ENCODE measurements around the gene RAB28.

The RAB28 gene

GRCh38 chr4:13484122-13484748 lies at the start of gene RAB28:
RAB28 (minus strand) TSS chr4:13484340.
- DNase-seq (ENCODE audit: low read depth) = peak; percentile 89

DNA sequence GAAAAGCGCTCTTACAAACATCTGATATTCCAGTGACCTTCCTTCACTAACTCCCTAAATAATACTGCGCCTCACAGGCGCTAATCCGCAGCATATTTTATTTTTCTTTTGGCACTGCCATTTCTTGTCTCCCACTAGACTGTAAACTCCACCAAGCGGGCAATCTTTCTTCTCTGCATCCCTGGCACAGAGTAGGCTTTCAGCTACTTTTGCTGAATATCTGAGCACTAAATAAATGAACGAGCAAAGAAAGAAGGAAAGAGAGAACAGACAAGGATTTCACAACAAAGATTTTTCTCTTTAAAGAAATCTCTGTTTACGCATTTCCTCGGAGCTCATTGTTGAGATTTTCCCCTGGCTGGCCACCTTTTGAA lies 47.5 kb upstream of the RAB28 start:
- no peak for DNase-seq (ENCODE audit: low read depth)

DNA sequence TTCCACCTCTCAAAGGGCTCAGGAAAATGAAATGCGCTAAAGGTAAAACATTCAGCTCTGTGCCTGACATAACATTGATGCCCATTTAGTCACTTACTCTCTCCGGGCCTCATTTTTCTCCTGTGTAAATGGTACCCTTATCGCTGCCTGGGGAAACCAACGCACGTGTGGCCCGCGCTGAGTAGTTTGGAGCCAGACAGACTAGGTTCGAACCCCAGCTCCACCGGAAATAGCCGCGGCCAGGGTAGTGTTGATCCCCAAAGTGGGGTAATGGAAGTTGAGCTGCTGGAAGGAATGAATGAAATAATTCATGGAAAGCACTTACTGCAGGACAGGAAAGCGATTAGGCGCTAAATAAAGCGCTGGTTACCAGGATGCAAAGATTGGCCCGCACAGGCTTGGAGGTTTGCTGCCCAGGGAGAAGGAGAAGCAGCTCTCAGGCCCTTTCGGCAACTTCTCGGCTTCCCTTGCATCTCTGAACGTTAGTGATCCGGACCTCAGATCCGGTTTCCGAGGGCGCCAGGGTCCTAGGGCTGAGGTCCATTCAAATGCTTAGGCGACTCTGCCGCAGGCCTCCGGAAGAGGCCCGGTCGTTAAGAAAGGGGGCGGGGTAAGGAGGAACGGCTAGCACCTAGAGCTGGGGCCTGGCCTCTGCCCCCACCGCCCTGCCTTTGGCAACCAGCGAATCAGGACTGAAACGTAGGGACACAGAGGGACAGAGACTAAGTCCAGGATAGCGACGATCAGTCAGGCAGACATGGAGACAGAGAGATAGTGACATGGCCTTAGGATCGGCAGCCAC lies 46.9 kb upstream of the RAB28 start:
- DNase-seq (ENCODE audit: low read depth) = no peak

DNA sequence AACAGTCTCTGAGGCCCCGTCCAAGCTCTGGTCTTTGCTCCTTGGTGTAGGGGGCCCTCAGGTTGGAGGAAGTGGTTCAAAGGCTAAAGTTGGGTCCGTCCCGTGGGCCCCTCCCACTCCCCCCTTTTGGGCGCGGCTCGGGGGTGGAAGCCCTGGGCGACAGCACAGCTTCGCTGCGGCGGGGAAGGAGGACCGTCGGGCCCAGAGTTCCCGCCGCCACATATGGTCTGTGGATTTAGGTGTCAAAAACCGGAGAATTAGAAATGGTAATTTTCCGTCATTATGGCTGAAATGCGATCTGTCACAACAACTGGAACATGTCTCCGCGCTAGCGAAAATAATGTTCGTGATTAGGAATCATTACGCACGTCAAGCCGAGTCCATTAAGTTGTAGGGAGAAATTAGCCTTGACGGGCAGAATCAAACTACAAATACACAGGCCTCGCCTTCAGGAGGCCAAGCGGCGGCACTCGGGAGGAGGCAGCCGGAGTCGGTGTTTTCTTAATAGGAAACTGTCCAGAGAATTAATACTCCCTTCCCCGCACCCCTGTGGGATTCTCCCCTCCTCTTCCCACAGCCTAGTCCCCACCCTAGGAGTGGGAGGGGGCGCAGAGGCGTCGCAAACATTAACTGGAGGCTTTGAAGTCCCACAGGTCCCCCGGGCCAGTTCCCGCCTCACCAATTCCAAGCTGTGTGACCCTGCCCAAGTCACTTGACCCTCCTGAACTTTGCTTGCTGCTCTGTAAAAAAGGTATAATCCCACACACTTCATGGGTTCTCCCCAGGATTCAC lies 45.2 kb upstream of the RAB28 start:
- no peak for DNase-seq (ENCODE audit: low read depth)

DNA sequence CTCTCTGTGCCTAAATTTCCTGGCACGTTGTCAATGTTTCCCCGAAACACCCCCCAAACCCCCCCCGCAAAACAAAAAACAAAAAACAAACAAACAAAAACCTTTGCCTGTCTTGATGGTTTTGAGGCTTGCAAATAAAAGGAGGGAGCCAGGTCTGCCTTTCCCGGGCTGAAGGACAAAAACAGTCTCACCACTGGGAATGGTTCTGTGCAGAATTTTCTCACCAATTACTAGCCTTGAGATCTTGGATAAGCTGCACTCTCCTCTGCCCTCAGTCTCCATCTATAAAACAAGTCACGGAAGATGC lies 44.6 kb upstream of the RAB28 start:
- DNase-seq (ENCODE audit: low read depth) = no peak

DNA sequence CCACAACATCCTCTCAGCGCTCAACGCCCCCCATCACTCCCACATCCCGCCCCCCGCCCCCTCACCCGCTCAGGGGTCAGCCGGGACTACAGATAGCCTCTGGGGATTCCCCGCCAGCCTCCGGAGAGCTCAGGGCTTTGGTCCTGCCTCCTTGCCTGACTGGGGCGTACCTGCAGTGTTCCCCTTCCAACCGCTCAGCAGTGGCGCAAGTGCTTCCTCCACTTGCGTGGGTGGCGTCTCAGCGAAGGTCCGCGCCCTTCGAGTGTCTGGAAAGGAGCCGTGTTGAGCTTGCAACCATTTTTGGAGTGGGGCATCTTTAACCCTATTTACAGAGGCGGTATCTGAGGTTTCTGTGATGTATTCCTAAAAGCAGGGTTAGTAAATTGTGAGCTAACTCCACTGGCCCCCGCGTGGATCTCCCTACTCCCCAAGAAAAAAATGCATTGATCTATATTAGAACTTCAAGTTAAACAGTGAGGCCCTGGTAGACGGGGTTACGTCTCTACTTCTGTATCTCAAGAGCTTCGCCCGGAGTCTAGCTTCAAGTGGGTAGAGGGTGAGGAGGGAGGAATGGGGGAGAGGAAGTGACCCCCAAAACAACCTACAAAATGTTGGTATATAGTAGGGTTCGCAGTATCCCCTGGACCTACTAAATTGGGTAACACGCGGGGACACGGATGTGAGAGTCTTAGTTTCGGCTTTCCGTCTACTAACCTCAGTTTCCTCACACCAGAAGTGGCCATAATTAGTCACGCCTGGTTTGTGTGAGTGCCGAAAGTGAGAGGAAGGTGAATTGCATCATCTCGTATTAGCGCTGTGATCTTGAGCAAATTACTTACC lies 44.1 kb upstream of the RAB28 start:
- no peak for DNase-seq (ENCODE audit: low read depth)

GRCh38 chr4:13527192-13527980 lies 43.2 kb upstream of the RAB28 start:
- no peak for DNase-seq (ENCODE audit: low read depth)

- DNase-seq (ENCODE audit: low read depth) = no peak
Observed at GRCh38 chr4:13526658-13527057, 42.5 kb upstream of the RAB28 start.

DNA sequence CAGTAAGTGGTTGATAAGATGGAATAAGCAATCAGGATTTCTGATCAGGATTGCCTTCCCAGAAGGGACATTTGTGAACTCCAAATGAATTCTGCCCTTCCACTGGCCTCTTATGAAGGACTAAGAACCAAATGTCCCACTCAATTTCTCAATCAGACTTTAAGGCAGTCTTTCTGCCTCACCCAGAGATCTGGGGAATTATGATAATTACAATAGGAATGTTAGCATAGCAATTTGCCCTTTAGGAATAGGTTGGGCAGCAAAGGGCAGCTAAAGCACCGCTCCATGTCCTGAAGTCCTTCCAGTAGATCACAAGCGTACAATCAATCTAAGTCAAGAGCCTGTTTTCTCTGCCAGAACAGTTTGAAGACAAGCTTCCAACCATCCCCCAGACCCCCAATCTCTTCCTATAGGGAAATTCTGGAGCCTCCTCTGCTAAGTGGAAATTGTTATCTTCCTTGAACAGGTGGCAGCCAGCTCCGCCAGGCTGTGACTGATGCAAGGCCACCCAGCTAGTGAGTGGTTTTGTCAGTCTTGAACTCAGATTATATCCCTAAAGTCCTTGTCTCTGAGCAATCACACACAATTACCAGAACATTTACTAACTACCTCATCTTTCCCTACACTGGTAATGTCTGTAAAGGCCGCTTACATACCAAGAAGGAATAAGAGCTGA lies 41.6 kb upstream of the RAB28 start:
- no peak for DNase-seq (ENCODE audit: low read depth)

DNA sequence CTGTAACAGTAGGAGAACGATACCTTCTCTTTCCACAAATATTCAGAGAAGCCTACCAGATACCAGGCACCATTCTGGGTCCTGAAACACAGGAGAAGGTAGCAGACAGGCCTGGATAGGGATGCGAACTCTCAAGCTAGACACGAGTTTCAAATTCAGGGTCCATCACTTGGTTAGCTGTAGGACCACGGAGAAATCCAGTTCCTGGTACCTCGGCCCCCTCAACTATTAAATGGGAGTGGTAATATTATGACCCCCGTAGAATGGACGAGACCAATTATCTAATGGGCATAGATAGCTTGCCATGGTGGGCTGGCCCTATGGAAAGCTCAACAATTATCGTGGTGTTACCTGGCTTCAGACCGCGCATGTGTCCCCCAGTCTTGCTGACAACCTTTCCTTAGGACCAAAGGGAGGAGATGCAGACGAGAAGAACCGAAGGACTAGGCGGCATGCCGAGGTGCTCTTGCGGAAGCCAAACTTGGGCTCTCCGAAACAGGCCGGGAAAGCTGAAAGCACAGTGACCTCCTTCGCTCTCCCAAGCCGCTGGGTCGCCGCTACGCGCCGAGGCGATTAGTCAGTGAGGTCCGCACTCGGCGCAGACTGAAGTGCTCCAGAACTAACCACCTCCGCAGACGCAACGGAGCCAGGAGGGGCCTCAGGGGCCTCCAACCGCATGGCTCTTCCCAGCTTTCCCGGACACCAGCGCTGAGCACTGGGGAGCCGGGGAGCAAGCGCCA lies 40.5 kb upstream of the RAB28 start:
- no peak for DNase-seq (ENCODE audit: low read depth)

DNA sequence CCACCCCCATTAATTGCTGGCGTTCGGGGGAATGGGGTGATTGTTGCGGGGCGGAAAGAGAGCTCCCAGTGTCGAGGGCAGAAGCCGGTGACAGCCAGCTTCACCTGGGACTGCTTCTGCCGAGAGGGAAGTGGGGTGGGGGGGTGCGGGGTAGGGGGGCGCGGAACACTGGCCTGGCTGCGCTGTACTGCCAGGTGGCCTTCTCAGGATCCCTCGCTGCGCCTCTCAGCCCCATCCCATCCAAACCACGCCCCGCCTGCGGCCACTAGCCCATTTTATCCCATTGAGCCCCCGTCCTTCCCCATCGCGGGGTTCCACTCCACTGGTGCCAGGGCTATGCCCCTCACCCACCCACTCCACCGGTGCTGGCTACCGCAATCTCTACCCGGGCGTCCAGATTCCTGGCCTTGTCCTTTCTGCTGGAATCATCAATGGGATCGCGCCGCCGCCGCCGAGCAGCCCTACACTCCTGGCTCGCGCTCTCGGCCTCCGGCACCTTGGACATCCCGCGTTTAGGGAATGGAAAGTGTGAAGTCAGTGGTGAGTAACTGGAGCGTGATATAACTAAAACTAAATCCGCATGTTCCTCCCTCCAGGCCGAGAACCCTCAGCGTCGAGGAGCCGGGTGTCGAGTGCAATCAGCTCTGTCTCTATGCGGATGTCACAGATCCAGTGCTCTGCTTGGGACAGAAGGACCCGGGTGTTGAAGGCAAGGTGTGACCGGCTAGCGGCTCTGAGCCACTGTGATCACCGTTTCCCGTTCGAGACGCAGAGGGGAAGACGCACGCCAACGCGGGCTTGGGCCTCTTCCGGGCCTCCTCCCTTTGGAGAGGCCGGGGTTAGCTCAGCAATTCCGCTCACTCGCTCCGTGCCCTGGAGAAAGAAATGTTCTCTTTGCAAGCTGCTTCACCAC lies 39.7 kb upstream of the RAB28 start:
- no peak for DNase-seq (ENCODE audit: low read depth)

DNA sequence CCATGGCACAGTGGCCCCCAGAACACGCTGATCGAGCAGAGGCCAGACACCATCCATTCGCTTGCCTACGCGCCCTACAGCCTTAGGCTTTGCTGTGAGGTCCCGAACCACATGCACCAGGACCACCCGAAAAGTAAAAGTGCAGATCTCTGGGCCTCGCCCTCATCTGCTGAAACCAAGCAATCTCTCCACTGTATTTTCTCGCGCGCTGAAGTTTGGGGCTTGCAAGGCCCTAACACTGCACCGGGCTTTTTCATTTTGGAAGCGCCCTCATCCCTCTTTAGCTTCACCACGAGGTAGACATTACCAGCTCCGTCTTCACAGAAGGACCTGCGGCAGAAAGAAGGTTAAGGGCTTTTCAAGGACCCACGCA lies 39.0 kb upstream of the RAB28 start:
- no peak for DNase-seq (ENCODE audit: low read depth)

DNA sequence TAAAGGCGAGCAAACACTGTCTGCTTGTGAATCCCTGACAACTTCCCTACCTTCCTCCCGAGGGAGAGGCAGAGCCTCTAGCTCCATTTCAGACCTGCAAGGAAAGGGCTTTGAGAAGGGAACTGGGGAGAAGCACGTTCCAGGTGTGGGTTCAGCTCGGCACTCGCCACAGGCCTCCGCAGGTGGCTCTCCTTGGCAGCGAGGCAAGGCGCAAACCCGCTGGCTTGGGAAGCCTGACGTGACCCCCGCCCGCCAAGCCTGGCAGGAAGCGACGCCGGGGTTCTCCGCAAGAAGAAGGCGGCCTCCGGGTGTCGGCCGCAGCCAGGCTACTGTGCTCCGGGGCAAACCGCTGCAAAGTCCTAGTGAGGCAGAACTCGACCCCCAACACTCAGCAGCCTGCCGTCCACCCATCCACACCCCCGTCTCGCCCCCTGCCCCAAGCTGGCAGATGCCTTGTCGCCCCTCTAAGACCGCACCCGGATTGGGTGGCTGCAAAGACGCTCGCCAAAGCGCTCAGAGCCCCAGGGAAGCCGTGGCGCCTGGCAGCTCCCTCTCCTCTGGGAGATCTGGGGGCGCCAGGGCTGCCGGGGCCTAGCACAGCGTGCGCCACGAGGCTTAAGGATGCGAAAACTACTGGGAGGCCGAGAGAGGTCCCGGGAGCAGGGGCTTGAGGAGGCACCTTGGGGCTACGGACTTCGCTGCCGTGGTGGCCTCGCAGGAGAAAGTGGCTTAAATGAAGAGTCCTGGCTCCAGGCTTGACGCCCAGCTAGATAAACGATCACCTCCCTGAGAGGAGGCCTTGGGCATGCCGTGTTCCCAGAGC lies 38.4 kb upstream of the RAB28 start:
- DNase-seq (ENCODE audit: low read depth) = no peak

GRCh38 chr4:13521047-13521446 lies 36.9 kb upstream of the RAB28 start:
- no peak for DNase-seq (ENCODE audit: low read depth)

DNA sequence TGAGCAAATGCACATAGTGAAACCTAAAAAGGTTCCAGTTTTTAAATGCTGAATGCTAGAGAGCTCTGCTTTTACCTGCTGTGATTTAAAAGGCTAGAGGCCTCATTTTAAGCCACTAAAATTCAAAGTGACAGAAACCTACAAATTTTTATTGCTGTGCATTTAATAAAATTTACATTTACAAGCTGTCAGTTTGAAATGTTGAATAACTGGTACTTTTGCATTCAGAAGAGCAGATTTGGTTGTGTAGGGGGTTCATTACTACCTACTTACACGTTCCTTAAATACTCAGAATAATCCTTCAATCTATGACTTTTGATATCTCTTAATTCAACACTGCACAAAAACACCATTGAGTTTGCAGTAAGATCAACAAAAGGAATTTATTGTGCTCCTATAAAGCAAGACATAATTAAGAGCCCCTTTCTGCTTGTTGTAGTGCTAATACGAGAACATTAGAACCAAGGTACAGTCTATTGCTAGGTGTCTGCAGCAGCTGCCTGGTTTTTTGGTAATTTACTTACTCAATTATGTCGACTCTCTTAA lies 32.2 kb upstream of the RAB28 start:
- DNase-seq (ENCODE audit: low read depth) = no peak

- DNase-seq (ENCODE audit: low read depth) = no peak
Observed at GRCh38 chr4:13515268-13515667, 31.1 kb upstream of the RAB28 start.

- no peak for DNase-seq (ENCODE audit: low read depth)
Observed at GRCh38 chr4:13514722-13515121, 30.6 kb upstream of the RAB28 start.

DNA sequence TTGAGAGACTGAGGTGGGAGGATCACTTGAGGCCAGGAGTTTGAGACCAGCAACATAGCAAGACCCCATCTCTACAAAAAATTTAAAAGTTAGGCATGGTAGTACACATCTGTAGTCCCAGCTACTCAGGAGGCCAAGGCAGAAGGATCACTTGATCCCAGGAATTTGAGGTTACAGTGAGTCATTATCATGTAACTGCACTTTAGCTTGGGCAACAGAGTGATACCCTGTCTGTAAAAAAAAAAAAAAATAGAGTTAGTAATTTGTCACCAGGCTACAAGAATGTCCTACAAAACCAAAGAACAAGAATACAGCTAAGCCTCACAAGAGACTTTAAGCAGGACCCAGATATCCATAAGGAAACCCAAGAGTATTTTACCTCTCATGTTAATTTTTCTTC lies 27.0 kb upstream of the RAB28 start:
- no peak for DNase-seq (ENCODE audit: low read depth)

Data from stimulated activated CD4-positive, alpha-beta T cell treated with anti-CD3 and anti-CD28 coated beads, Interleukin-2, amount 100 ng/mL, for 4 hours (primary cell).